B cell (primary cell): Measurements from ENCODE around the gene SLC12A4.

Experiments
- CTCF ChIP-seq: fragments of 200-600 bp; IDR thresholded peaks from one replicate; pipeline ENCODE4 v1.8.0; 2022; ENCODE audit warnings: antibody characterized with exemption, mild to moderate bottlenecking
- EZH2 ChIP-seq: IDR thresholded peaks from 2 replicates; pipeline ENCODE4 v1.6.1; 2012; ENCODE audit warnings: borderline replicate concordance, low read depth, mild to moderate bottlenecking, moderate library complexity, low read length; ENCODE audit not compliant: insufficient read depth, poor library complexity, severe bottlenecking

DNA sequence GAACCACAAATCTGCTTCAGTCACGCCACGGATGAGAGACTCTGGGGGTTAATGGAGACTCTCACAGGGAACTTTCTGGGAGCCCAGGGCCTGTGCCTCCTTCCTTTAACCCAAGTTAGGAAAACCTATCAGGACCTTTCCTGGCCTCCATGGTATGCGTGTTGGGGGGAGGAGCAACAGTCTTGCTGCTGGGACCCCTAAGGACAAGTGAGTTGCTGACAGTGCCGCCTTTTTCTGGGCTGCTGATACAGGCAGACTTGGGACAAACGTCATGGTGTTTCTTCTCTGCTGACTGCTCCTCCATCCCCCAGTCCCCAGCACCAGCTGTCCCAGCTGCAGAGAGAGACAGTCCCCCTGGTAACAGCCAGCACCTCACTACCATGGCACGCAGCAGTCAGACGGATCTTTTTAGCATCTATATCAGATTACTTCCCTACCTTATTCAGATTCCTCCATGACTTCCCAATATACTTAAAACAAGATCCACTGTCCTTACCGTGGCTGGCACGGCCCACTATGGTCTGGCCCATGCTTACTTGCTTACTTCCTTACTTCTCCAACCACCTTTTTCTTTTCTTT, 40.8 kb upstream of the SLC12A4 start:
- TF ChIP-seq CTCF, result no peak
- TF ChIP-seq EZH2, result no peak
